ENCODE measurements around the gene LURAP1L. TPM values are rescaled to one million over a fixed set of nuclear protein-coding genes. Genes with fewer than 3 reads are reported as not detected.

The LURAP1L gene
- polyA plus RNA-seq (11.9 to 42.7 TPM (median 25.0 TPM) in 3 replicates), polyA minus RNA-seq (9.9 to 62.2 TPM (median 26.1 TPM) in 3 replicates)
- polyA plus RNA-seq (2011; ENCODE audit: low read depth): 34.2 TPM
- polyA plus RNA-seq (2011; cell fraction: cytosol; rRNA removed): 17.4 and 18.7 TPM in 2 replicates
- 52.9 and 62.6 TPM in 2 replicates for polyA plus RNA-seq (2011; cell fraction: nucleus; rRNA removed)
- polyA plus RNA-seq (2012; ENCODE audit: low replicate concordance): 8.0 and 35.9 TPM in 2 replicates
- polyA minus RNA-seq (2011; cell fraction: cytosol; rRNA and poly(A)+ RNA removed): 20.3 TPM
- polyA minus RNA-seq (2011; cell fraction: nucleus; rRNA and poly(A)+ RNA removed): 37.4 and 60.2 TPM in 2 replicates

DNA sequence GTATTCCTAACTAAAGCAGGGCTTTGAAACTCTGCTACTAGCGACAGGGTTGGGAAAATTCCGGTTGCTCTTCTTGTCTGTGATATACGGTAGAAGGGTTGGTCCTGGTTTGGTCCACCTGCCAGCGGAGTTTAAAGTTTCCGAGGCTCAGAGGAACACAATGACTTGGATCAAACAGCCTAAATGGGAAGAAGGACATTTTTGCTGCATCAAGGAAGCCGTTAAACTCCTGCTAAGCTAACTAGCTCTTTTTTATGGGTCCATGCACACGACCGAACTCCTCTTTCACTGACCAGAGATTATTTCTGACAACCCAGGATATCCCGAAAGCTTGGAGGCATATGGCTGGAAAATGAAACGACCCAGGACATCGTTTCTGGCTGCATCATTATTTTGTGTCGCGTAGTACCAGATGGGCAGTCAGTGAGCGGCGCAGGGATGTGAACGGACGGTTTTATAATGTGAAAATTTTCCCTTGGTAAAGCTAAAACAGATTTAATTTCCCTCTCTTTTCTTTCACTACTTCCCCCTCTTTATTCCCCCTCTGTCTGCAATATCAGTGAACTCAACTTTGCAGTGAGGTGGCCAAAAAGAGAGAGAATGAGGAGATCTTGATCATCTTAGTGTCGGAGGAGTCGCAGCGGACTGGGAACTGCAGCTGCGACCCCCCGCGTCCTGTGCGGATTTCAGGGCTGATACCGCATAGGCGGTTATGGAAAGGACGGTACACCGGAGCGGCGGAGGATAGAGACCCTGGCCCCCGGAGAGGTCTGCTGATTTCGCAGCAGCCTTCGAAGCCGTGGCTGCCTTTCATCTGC, at the start of gene LURAP1L:
Gene LURAP1L, plus strand, starts transcription at position 160 of the 818 bp plus-strand sequence. CDS start 696 bp downstream, outside the sequence.
- TF ChIP-seq CTCF (optimal IDR thresholded peaks at IDR 0.05 in 1 of 3, IDR thresholded peaks at IDR 0.05 in 1 of 3, conservative IDR thresholded peaks at IDR 0.05 in 1 of 3; ENCODE audit: extremely low read depth in 1 of 3, insufficient read depth in 2 of 3, low read length in 3 of 3): no peak
- TF ChIP-seq EZH2 (IDR thresholded peaks at IDR 0.05; ENCODE audit: low read length): no peak
- dilution Hi-C loops (cut with MboI; ENCODE audit: extremely low pct_ligation_motif_present, low sequenced_read_pairs): no loop called here
- H3K9me1 ChIP-seq (ENCODE audit: control insufficient read depth, extremely low read depth, insufficient read depth, low read length): no peaks in the 10 kb centered on the region
- peaks cover 2 to 9% of the 10 kb centered on the region in 2 experiments for H3K36me3 ChIP-seq (ENCODE audit: control insufficient read depth in 2 of 2, extremely low read depth in 1 of 2, insufficient read depth in 2 of 2, low read length in 2 of 2)
- peaks cover 27% of the 10 kb centered on the region for H3K4me1 ChIP-seq (ENCODE audit: control insufficient read depth, extremely low read depth, insufficient read depth, low read length)
- FAIRE-seq (peak; percentile 73), DNase-seq (ENCODE audit: low read depth, low spot score) (no peak)
- peak within 1 kb of the TSS; percentile 92 for H3K4me2 ChIP-seq (ENCODE audit: control insufficient read depth, extremely low read depth, insufficient read depth, low read depth, low read length)
- no peaks in the 10 kb centered on the region for H3K9me3 ChIP-seq (ENCODE audit: control insufficient read depth, low read depth, low read length)
- peaks cover 14% of the 10 kb centered on the region for H3K79me2 ChIP-seq (ENCODE audit: control insufficient read depth, insufficient read depth, low read length)
- H3K27me3 ChIP-seq (ENCODE audit: control insufficient read depth, extremely low read depth, insufficient read depth, low read length): no peaks in the 10 kb centered on the region
- peak within 1 kb of the TSS; percentile 74 to 89 (median 88) for H3K4me3 ChIP-seq (ENCODE audit: control insufficient read depth in 2 of 3, extremely low read depth in 1 of 3, insufficient read depth in 2 of 3, low read depth in 1 of 3, low read length in 3 of 3)
- H2AFZ ChIP-seq (ENCODE audit: control insufficient read depth, low read length): peak within 1 kb of the TSS; percentile 67
- H3K9ac ChIP-seq (ENCODE audit: control insufficient read depth, extremely low read depth, insufficient read depth, low read length): peak within 1 kb of the TSS; percentile 92
- H3K27ac ChIP-seq (ENCODE audit: control insufficient read depth, insufficient read depth, low read length): peak within 1 kb of the TSS; percentile 95
- H4K20me1 ChIP-seq (ENCODE audit: control insufficient read depth, extremely low read depth, insufficient read depth, low read length): no peaks in the 10 kb centered on the region

DNA sequence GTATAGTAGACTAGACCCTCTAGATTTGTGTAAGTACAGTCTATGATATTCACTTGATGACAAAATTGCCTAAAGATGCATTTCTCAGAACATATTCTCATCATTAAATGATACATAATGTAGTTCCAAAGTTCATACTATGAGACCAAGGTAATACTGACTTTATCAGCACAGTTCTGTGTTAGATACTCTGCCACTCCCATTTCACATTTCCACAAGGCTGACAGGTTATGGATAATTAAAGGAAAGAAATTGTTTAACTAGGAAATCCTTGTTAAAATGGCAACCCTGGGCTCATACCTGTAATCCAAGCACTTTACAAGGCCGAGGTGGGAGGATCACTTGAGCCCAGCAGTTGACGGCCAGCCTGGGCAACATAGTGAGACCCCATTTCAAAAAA, 48.0 kb upstream of the LURAP1L start:
- TF ChIP-seq CTCF (optimal IDR thresholded peaks at IDR 0.05 in 1 of 3, IDR thresholded peaks at IDR 0.05 in 1 of 3, conservative IDR thresholded peaks at IDR 0.05 in 1 of 3; ENCODE audit: extremely low read depth in 1 of 3, insufficient read depth in 2 of 3, low read length in 3 of 3) (no peak), EZH2 (IDR thresholded peaks at IDR 0.05; ENCODE audit: low read length) (no peak)
- DNase-seq (ENCODE audit: low read depth, low spot score): no peak
- Histone ChIP-seq H4K20me1 (ENCODE audit: control insufficient read depth, extremely low read depth, insufficient read depth, low read length) (no peaks in the 10 kb centered on the region), H3K4me1 (ENCODE audit: control insufficient read depth, extremely low read depth, insufficient read depth, low read length) (peaks cover 9% of the 10 kb centered on the region), H3K4me3 (ENCODE audit: control insufficient read depth in 2 of 3, extremely low read depth in 1 of 3, insufficient read depth in 2 of 3, low read depth in 1 of 3, low read length in 3 of 3) (no peak overlapping the region), H3K27me3 (ENCODE audit: control insufficient read depth, extremely low read depth, insufficient read depth, low read length) (no peaks in the 10 kb centered on the region), H3K9ac (ENCODE audit: control insufficient read depth, extremely low read depth, insufficient read depth, low read length) (no peak overlapping the region), H3K9me1 (ENCODE audit: control insufficient read depth, extremely low read depth, insufficient read depth, low read length) (no peaks in the 10 kb centered on the region), H2AFZ (ENCODE audit: control insufficient read depth, low read length) (no peak overlapping the region), H3K9me3 (ENCODE audit: control insufficient read depth, low read depth, low read length) (no peaks in the 10 kb centered on the region), H3K79me2 (ENCODE audit: control insufficient read depth, insufficient read depth, low read length) (no peaks in the 10 kb centered on the region), H3K27ac (ENCODE audit: control insufficient read depth, insufficient read depth, low read length) (no peak overlapping the region), H3K4me2 (ENCODE audit: control insufficient read depth, extremely low read depth, insufficient read depth, low read depth, low read length) (no peak overlapping the region), H3K36me3 (ENCODE audit: control insufficient read depth in 2 of 2, extremely low read depth in 1 of 2, insufficient read depth in 2 of 2, low read length in 2 of 2) (no peaks in the 10 kb centered on the region)
- no peak for FAIRE-seq
- dilution Hi-C loops (cut with MboI; ENCODE audit: extremely low pct_ligation_motif_present, low sequenced_read_pairs): no loop called here
